Mesendoderm (in vitro differentiated cells): ENCODE data around the gene RAPGEF2.
"Not testable (repeated sequence)": the region's sequence is repeated elsewhere in the genome, so short reads cannot be mapped to it uniquely, and the experiment has no call there.

Source experiments
- DNase-seq: peaks from one replicate; pipeline ENCODE4 v3.0.0; 2013
- H2AK5ac ChIP-seq: 2 replicates; pipeline ENCODE4 v1.6.1; 2013; ENCODE audit warnings: low read length, inconsistent platforms
- H2BK120ac ChIP-seq: 2 replicates; pipeline ENCODE4 v1.6.1; 2013; ENCODE audit warnings: low read depth, mild to moderate bottlenecking, low read length, moderate library complexity, mixed read lengths
- H2BK15ac ChIP-seq: replicated peaks from 2 replicates; pipeline ENCODE4 v1.6.1; 2013; ENCODE audit warnings: low read depth, mild to moderate bottlenecking, moderate library complexity
- H2BK5ac ChIP-seq: 2 replicates; pipeline ENCODE4 v1.6.1; 2013; ENCODE audit warnings: low read length, inconsistent platforms
- H3K18ac ChIP-seq: 2 replicates; pipeline ENCODE4 v1.6.1; 2013; ENCODE audit warnings: mild to moderate bottlenecking, low read length, mixed read lengths
- H3K23ac ChIP-seq: one replicate; pipeline ENCODE4 v1.6.1; 2013; ENCODE audit warnings: low read length
- H3K27ac ChIP-seq: 2 replicates; pipeline ENCODE4 v1.5.1; 2013; ENCODE audit warnings: low read depth, mild to moderate bottlenecking, inconsistent platforms, low read length, moderate library complexity
- H3K27me3 ChIP-seq: 2 replicates; pipeline ENCODE4 v1.6.1; 2013; ENCODE audit warnings: low read length, control low read depth, mild to moderate bottlenecking, inconsistent platforms; ENCODE audit not compliant: insufficient read depth, poor library complexity
- H3K36me3 ChIP-seq: 2 replicates; pipeline ENCODE4 v1.6.1; 2013; ENCODE audit warnings: low read length, inconsistent platforms; ENCODE audit not compliant: control insufficient read depth, insufficient read depth
- H3K4ac ChIP-seq: one replicate; pipeline ENCODE4 v1.6.1; 2013; ENCODE audit warnings: low read depth, mild to moderate bottlenecking, low read length, moderate library complexity
- H3K4me1 ChIP-seq: 2 replicates; pipeline ENCODE4 v1.6.1; 2013; ENCODE audit warnings: low read depth, low read length, inconsistent platforms; ENCODE audit not compliant: control insufficient read depth
- H3K4me2 ChIP-seq: 2 replicates; pipeline ENCODE4 v1.6.1; 2013; ENCODE audit warnings: low read length
- H3K4me3 ChIP-seq: 2 replicates; pipeline ENCODE4 v1.5.1; 2013; ENCODE audit warnings: mild to moderate bottlenecking, low read length
- H3K56ac ChIP-seq: one replicate; pipeline ENCODE4 v1.6.1; 2013; ENCODE audit warnings: low read length
- H3K79me1 ChIP-seq: 2 replicates; pipeline ENCODE4 v1.6.1; 2013; ENCODE audit warnings: low read length, inconsistent platforms
- H3K79me2 ChIP-seq: 2 replicates; pipeline ENCODE4 v1.6.1; 2013; ENCODE audit warnings: mild to moderate bottlenecking, low read length; ENCODE audit not compliant: control insufficient read depth, insufficient read depth
- H3K9ac ChIP-seq: 2 replicates; pipeline ENCODE4 v1.6.1; 2013; ENCODE audit warnings: low read length, inconsistent platforms
- H4K5ac ChIP-seq: one replicate; pipeline ENCODE4 v1.6.1; 2013; ENCODE audit warnings: low read length
- H4K8ac ChIP-seq: one replicate; pipeline ENCODE4 v1.6.1; 2013; ENCODE audit warnings: low read depth, mild to moderate bottlenecking, control low read depth, low read length, moderate library complexity
- WGBS: extraction: QIAGEN DNeasy Blood & Tissue Kit; methylation state at CpG from one replicate; pipeline ENCODE4 v1.1.7; 2013; ENCODE audit warnings: low lambda C conversion rate, missing lambda C conversion rate; ENCODE audit not compliant: insufficient coverage; ENCODE audit errors: extremely low coverage; 5-methylcytosine and 5-hydroxymethylcytosine counted together

Gene RAPGEF2

GRCh38 chr4:159177265-159178150, 74.6 kb downstream of the RAPGEF2 start:
- WGBS = no CpG with 5 or more reads among the region's 5 CpGs
- Histone ChIP-seq H3K56ac (no peak overlapping the region), H3K9ac (no peak overlapping the region), H3K4me1 (peaks cover 10% of the 10 kb centered on the region), H3K79me2 (peaks cover 39% of the 10 kb centered on the region), H4K8ac (no peak overlapping the region), H4K5ac (no peak overlapping the region), H3K4me3 (no peak overlapping the region), H3K4me2 (no peak overlapping the region), H3K36me3 (no peaks in the 10 kb centered on the region), H2BK5ac (no peak overlapping the region), H3K79me1 (peaks cover 7% of the 10 kb centered on the region), H2BK15ac (no peak overlapping the region), H3K4ac (no peak overlapping the region), H3K18ac (no peak overlapping the region), H2BK120ac (no peak overlapping the region), H2AK5ac (no peak overlapping the region), H3K23ac (no peak overlapping the region), H3K27me3 (no peaks in the 10 kb centered on the region), H3K27ac (no peak overlapping the region)
- DNase-seq = no peak

GRCh38 chr4:159178151-159178546, 75.3 kb downstream of the RAPGEF2 start:
- H3K9ac ChIP-seq = no peak overlapping the region
- no peak overlapping the region for H3K23ac ChIP-seq
- H3K36me3 ChIP-seq = no peaks in the 10 kb centered on the region
- no peak overlapping the region for H2BK15ac ChIP-seq
- no peak overlapping the region for H3K27ac ChIP-seq
- no peak for DNase-seq
- WGBS = no CpG with 5 or more reads among the region's 2 CpGs
- H4K8ac ChIP-seq = no peak overlapping the region
- no peak overlapping the region for H3K56ac ChIP-seq
- H2BK120ac ChIP-seq = no peak overlapping the region
- H3K4me1 ChIP-seq = peaks cover 10% of the 10 kb centered on the region
- no peak overlapping the region for H3K4me3 ChIP-seq
- no peak overlapping the region for H3K4ac ChIP-seq
- peaks cover 9% of the 10 kb centered on the region for H3K79me1 ChIP-seq
- H3K27me3 ChIP-seq = no peaks in the 10 kb centered on the region
- no peak overlapping the region for H4K5ac ChIP-seq
- H3K79me2 ChIP-seq = peaks cover 42% of the 10 kb centered on the region
- H2AK5ac ChIP-seq = no peak overlapping the region
- H3K4me2 ChIP-seq = no peak overlapping the region
- no peak overlapping the region for H2BK5ac ChIP-seq
- no peak overlapping the region for H3K18ac ChIP-seq

- no CpG with 5 or more reads among the region's 3 CpGs for WGBS
- no peak overlapping the region for H2BK5ac ChIP-seq
- no peak overlapping the region for H3K56ac ChIP-seq
Observed at GRCh38 chr4:159178979-159179969, 76.4 kb downstream of the RAPGEF2 start.

GRCh38 chr4:159183885-159184605, 81.2 kb downstream of the RAPGEF2 start:
- H2BK5ac ChIP-seq, H3K36me3 ChIP-seq, H3K79me1 ChIP-seq, H3K27me3 ChIP-seq, H4K5ac ChIP-seq, H2BK120ac ChIP-seq, H3K4me1 ChIP-seq, H3K27ac ChIP-seq, H3K56ac ChIP-seq, H3K23ac ChIP-seq, H2AK5ac ChIP-seq, H3K4me3 ChIP-seq, H2BK15ac ChIP-seq, H3K4me2 ChIP-seq, H3K9ac ChIP-seq, H4K8ac ChIP-seq, H3K18ac ChIP-seq, DNase-seq, H3K4ac ChIP-seq: not testable (repeated sequence)
- WGBS = no CpG with 5 or more reads among the region's 4 CpGs
- H3K79me2 ChIP-seq = peaks cover 25% of the 10 kb centered on the region

More at GRCh38 chr4:159178979-159179969, 76.4 kb downstream of the RAPGEF2 start:
- Histone ChIP-seq H3K27ac (no peak overlapping the region), H3K79me2 (peaks cover 39% of the 10 kb centered on the region), H3K4me1 (peaks cover 9% of the 10 kb centered on the region), H3K79me1 (peaks cover 9% of the 10 kb centered on the region), H3K4me3 (no peak overlapping the region), H3K4ac (no peak overlapping the region), H3K4me2 (no peak overlapping the region), H3K23ac (no peak overlapping the region), H2BK120ac (no peak overlapping the region), H3K18ac (no peak overlapping the region), H4K8ac (no peak overlapping the region), H3K36me3 (no peaks in the 10 kb centered on the region), H3K9ac (peak overlapping the region; percentile 33), H3K27me3 (no peaks in the 10 kb centered on the region), H4K5ac (no peak overlapping the region), H2BK15ac (no peak overlapping the region), H2AK5ac (no peak overlapping the region)
- no peak for DNase-seq

GRCh38 chr4:159185591-159186023, 82.7 kb downstream of the RAPGEF2 start:
- H2AK5ac ChIP-seq = no peak overlapping the region
- H3K4me2 ChIP-seq = no peak overlapping the region
- no peak overlapping the region for H3K23ac ChIP-seq
- no peaks in the 10 kb centered on the region for H3K36me3 ChIP-seq
- no peak overlapping the region for H3K18ac ChIP-seq
- no peak overlapping the region for H2BK5ac ChIP-seq
- H4K8ac ChIP-seq = no peak overlapping the region
- H3K79me2 ChIP-seq = peaks cover 14% of the 10 kb centered on the region
- H3K4me3 ChIP-seq = no peak overlapping the region
- WGBS = no CpG with 5 or more reads among the region's 1 CpG
- H2BK120ac ChIP-seq = no peak overlapping the region
- H3K79me1 ChIP-seq = peaks cover 3% of the 10 kb centered on the region
- H3K27me3 ChIP-seq = no peaks in the 10 kb centered on the region
- H3K4me1 ChIP-seq = no peaks in the 10 kb centered on the region
- H3K56ac ChIP-seq = no peak overlapping the region
- H2BK15ac ChIP-seq = no peak overlapping the region
- no peak overlapping the region for H3K27ac ChIP-seq
- H3K9ac ChIP-seq = no peak overlapping the region
- H3K4ac ChIP-seq = no peak overlapping the region
- no peak overlapping the region for H4K5ac ChIP-seq
- DNase-seq = no peak
